PC-3 (cell line): ENCODE data around the gene RNU5B-1.
"Not testable (repeated sequence)": the region's sequence is repeated elsewhere in the genome, so short reads cannot be mapped to it uniquely, and the experiment has no call there.

Experiments
- EZH2 ChIP-seq: fragments of 300-600 bp; sonication (generic); IDR thresholded peaks from one replicate; pipeline ENCODE4 v1.6.1; 2017; ENCODE audit warnings: antibody characterized with exemption, mild to moderate bottlenecking, low read length; ENCODE audit not compliant: unreplicated experiment
- EZH2phosphoT487 ChIP-seq: fragments of 300-600 bp; sonication (generic); IDR thresholded peaks from 2 replicates; pipeline ENCODE4 v1.6.1; 2018; ENCODE audit warnings: mild to moderate bottlenecking, antibody characterized with exemption, low read length, borderline replicate concordance
- TF ChIP-seq, protein P1 (sequence below): fragments of 300-600 bp; sonication (generic); conservative IDR thresholded peaks from 2 replicates; pipeline ENCODE4 v1.5.1; 2017; ENCODE audit warnings: antibody characterized with exemption, low read depth, mild to moderate bottlenecking, low read length

DNA sequence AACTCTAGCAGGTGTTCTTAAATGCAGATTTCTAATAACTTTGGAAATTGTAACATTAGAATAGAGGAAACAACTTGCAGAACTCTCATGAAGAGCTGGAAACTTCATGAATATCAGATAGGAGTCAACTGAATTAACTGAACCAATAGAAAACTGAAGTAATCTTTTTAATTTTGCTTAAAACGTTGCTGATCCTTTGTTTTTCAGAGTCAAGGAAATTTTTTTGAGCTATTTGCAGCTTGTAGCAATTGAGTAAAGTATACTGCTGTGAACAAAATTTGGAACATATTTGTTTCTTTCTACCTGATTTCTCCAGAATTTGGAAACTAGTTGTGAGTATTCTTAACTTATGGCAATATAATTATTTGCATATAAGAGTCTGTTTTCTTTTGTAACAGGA is 47.5 kb downstream of the RNU5B-1 start:
- TF ChIP-seq, protein P1, sequence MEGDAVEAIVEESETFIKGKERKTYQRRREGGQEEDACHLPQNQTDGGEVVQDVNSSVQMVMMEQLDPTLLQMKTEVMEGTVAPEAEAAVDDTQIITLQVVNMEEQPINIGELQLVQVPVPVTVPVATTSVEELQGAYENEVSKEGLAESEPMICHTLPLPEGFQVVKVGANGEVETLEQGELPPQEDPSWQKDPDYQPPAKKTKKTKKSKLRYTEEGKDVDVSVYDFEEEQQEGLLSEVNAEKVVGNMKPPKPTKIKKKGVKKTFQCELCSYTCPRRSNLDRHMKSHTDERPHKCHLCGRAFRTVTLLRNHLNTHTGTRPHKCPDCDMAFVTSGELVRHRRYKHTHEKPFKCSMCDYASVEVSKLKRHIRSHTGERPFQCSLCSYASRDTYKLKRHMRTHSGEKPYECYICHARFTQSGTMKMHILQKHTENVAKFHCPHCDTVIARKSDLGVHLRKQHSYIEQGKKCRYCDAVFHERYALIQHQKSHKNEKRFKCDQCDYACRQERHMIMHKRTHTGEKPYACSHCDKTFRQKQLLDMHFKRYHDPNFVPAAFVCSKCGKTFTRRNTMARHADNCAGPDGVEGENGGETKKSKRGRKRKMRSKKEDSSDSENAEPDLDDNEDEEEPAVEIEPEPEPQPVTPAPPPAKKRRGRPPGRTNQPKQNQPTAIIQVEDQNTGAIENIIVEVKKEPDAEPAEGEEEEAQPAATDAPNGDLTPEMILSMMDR, result not testable (repeated sequence)
- TF ChIP-seq EZH2phosphoT487, EZH2: not testable (repeated sequence)
